ENCODE measurements around the gene IL13.

DNA sequence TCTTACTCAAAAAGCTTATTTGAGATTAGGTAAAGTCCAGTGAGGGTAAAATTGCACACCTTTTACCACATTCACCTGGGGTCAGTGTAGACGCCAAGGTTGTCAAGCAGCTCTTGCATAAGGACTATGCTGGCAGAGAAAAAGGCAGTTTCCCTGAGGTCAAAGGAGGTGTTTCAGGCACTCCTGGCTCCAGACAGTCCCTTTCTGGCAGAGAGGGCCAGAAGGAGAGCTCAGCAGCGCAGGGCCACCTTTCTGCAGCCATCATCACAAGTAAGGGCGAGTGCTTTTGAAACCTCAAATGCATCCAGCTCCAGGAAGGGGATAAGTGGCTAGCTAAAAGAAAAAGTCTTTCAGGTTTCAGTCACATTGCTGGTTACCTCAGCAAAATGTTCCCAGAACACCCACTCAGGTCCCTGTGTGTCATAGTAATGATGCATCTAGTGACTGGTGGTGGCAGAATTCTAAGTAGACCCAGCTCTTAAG, 16.7 kb upstream of the IL13 start:
- TF ChIP-seq, protein P1, sequence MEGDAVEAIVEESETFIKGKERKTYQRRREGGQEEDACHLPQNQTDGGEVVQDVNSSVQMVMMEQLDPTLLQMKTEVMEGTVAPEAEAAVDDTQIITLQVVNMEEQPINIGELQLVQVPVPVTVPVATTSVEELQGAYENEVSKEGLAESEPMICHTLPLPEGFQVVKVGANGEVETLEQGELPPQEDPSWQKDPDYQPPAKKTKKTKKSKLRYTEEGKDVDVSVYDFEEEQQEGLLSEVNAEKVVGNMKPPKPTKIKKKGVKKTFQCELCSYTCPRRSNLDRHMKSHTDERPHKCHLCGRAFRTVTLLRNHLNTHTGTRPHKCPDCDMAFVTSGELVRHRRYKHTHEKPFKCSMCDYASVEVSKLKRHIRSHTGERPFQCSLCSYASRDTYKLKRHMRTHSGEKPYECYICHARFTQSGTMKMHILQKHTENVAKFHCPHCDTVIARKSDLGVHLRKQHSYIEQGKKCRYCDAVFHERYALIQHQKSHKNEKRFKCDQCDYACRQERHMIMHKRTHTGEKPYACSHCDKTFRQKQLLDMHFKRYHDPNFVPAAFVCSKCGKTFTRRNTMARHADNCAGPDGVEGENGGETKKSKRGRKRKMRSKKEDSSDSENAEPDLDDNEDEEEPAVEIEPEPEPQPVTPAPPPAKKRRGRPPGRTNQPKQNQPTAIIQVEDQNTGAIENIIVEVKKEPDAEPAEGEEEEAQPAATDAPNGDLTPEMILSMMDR (IDR thresholded peaks at IDR 0.05): no peak
- TF ChIP-seq, protein P2, sequence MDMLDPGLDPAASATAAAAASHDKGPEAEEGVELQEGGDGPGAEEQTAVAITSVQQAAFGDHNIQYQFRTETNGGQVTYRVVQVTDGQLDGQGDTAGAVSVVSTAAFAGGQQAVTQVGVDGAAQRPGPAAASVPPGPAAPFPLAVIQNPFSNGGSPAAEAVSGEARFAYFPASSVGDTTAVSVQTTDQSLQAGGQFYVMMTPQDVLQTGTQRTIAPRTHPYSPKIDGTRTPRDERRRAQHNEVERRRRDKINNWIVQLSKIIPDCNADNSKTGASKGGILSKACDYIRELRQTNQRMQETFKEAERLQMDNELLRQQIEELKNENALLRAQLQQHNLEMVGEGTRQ (CRISPR knock-in tag; IDR thresholded peaks at IDR 0.05): no peak
- no peak for TF ChIP-seq FOXP1 (CRISPR knock-in tag; IDR thresholded peaks at IDR 0.05; ENCODE audit: borderline replicate concordance)
- TF ChIP-seq, protein P3, sequence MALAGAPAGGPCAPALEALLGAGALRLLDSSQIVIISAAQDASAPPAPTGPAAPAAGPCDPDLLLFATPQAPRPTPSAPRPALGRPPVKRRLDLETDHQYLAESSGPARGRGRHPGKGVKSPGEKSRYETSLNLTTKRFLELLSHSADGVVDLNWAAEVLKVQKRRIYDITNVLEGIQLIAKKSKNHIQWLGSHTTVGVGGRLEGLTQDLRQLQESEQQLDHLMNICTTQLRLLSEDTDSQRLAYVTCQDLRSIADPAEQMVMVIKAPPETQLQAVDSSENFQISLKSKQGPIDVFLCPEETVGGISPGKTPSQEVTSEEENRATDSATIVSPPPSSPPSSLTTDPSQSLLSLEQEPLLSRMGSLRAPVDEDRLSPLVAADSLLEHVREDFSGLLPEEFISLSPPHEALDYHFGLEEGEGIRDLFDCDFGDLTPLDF (CRISPR knock-in tag; IDR thresholded peaks at IDR 0.05): no peak
- TF ChIP-seq ZNF317 (CRISPR knock-in tag; IDR thresholded peaks at IDR 0.05; ENCODE audit: borderline replicate concordance, low read depth): no peak
- TF ChIP-seq JUN (CRISPR knock-in tag; IDR thresholded peaks at IDR 0.05): no peak
- no peak for TF ChIP-seq FOXJ3 (CRISPR knock-in tag; IDR thresholded peaks at IDR 0.05; ENCODE audit: borderline replicate concordance)
- TF ChIP-seq FOXK1 (CRISPR knock-in tag; IDR thresholded peaks at IDR 0.05): no peak
- no peak for TF ChIP-seq NR3C1 (CRISPR knock-in tag; conservative IDR thresholded peaks at IDR 0.05; ENCODE audit: low read depth)
- TF ChIP-seq, protein P4, sequence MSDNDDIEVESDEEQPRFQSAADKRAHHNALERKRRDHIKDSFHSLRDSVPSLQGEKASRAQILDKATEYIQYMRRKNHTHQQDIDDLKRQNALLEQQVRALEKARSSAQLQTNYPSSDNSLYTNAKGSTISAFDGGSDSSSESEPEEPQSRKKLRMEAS (CRISPR knock-in tag; IDR thresholded peaks at IDR 0.05): no peak
- TF ChIP-seq, protein P5, sequence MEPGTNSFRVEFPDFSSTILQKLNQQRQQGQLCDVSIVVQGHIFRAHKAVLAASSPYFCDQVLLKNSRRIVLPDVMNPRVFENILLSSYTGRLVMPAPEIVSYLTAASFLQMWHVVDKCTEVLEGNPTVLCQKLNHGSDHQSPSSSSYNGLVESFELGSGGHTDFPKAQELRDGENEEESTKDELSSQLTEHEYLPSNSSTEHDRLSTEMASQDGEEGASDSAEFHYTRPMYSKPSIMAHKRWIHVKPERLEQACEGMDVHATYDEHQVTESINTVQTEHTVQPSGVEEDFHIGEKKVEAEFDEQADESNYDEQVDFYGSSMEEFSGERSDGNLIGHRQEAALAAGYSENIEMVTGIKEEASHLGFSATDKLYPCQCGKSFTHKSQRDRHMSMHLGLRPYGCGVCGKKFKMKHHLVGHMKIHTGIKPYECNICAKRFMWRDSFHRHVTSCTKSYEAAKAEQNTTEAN (CRISPR knock-in tag; IDR thresholded peaks at IDR 0.05): no peak
- TF ChIP-seq NFYB (CRISPR knock-in tag; conservative IDR thresholded peaks at IDR 0.05; ENCODE audit: low read depth): no peak
- TF ChIP-seq, protein P6, sequence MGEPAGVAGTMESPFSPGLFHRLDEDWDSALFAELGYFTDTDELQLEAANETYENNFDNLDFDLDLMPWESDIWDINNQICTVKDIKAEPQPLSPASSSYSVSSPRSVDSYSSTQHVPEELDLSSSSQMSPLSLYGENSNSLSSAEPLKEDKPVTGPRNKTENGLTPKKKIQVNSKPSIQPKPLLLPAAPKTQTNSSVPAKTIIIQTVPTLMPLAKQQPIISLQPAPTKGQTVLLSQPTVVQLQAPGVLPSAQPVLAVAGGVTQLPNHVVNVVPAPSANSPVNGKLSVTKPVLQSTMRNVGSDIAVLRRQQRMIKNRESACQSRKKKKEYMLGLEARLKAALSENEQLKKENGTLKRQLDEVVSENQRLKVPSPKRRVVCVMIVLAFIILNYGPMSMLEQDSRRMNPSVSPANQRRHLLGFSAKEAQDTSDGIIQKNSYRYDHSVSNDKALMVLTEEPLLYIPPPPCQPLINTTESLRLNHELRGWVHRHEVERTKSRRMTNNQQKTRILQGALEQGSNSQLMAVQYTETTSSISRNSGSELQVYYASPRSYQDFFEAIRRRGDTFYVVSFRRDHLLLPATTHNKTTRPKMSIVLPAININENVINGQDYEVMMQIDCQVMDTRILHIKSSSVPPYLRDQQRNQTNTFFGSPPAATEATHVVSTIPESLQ (CRISPR knock-in tag; IDR thresholded peaks at IDR 0.05): no peak

Measured in WTC11 (cell line).